ENCODE results near the gene RPL6. TPM values are rescaled to one million over a fixed set of nuclear protein-coding genes. Genes with fewer than 3 reads are reported as not detected.

The RPL6 gene
- total and polyA plus RNA-seq, 9 of the 15 experiments (the other 6 are each of a cell fraction or from before 2014, with no cell fraction given), result 1,519 to 3,103 (median 2,396) TPM

DNA sequence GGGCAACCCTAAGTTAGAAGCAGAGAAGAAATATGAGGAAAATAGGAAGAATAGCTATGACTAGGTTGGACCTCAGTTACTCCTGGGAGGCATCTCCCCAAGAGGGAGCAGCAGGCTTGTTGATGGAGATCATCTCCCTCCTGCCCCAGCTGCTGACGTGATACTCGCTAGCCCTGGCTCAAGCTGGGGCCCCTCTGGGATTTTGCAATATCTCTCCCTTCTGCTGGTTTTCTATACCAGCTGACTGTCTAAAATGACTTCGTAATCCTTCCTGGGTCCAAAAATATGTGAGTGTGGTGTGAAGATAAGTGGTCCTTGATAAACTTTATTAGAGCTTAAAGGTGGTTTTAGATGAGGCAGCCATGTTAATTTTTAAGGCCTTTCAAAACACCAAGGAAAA is 22.7 kb downstream of the RPL6 start (continued):
- TF ChIP-seq TRIM24 (IDR thresholded peaks at IDR 0.05) (peak; percentile 51 to 65; a peak in 3 of 4 replicates), ZNF449 (CRISPR knock-in tag; IDR thresholded peaks at IDR 0.05) (no peak), RAD21 (CRISPR knock-in tag; conservative IDR thresholded peaks at IDR 0.05 in 1 of 2, IDR thresholded peaks at IDR 0.05 in 1 of 2) (peak in 1 of 2 experiments; percentile 14; a peak in 1 of 4 replicates), CBFA2T2 (conservative IDR thresholded peaks at IDR 0.05) (peak; percentile 84), E2F5 (CRISPR knock-in tag; IDR thresholded peaks at IDR 0.05) (no peak), ZNF133 (CRISPR knock-in tag; IDR thresholded peaks at IDR 0.05) (no peak), ATF1 (CRISPR knock-in tag; IDR thresholded peaks at IDR 0.05) (no peak), ATF1 (tag; IDR thresholded peaks at IDR 0.05) (peak; percentile 38)
- TF ChIP-seq, protein P1, sequence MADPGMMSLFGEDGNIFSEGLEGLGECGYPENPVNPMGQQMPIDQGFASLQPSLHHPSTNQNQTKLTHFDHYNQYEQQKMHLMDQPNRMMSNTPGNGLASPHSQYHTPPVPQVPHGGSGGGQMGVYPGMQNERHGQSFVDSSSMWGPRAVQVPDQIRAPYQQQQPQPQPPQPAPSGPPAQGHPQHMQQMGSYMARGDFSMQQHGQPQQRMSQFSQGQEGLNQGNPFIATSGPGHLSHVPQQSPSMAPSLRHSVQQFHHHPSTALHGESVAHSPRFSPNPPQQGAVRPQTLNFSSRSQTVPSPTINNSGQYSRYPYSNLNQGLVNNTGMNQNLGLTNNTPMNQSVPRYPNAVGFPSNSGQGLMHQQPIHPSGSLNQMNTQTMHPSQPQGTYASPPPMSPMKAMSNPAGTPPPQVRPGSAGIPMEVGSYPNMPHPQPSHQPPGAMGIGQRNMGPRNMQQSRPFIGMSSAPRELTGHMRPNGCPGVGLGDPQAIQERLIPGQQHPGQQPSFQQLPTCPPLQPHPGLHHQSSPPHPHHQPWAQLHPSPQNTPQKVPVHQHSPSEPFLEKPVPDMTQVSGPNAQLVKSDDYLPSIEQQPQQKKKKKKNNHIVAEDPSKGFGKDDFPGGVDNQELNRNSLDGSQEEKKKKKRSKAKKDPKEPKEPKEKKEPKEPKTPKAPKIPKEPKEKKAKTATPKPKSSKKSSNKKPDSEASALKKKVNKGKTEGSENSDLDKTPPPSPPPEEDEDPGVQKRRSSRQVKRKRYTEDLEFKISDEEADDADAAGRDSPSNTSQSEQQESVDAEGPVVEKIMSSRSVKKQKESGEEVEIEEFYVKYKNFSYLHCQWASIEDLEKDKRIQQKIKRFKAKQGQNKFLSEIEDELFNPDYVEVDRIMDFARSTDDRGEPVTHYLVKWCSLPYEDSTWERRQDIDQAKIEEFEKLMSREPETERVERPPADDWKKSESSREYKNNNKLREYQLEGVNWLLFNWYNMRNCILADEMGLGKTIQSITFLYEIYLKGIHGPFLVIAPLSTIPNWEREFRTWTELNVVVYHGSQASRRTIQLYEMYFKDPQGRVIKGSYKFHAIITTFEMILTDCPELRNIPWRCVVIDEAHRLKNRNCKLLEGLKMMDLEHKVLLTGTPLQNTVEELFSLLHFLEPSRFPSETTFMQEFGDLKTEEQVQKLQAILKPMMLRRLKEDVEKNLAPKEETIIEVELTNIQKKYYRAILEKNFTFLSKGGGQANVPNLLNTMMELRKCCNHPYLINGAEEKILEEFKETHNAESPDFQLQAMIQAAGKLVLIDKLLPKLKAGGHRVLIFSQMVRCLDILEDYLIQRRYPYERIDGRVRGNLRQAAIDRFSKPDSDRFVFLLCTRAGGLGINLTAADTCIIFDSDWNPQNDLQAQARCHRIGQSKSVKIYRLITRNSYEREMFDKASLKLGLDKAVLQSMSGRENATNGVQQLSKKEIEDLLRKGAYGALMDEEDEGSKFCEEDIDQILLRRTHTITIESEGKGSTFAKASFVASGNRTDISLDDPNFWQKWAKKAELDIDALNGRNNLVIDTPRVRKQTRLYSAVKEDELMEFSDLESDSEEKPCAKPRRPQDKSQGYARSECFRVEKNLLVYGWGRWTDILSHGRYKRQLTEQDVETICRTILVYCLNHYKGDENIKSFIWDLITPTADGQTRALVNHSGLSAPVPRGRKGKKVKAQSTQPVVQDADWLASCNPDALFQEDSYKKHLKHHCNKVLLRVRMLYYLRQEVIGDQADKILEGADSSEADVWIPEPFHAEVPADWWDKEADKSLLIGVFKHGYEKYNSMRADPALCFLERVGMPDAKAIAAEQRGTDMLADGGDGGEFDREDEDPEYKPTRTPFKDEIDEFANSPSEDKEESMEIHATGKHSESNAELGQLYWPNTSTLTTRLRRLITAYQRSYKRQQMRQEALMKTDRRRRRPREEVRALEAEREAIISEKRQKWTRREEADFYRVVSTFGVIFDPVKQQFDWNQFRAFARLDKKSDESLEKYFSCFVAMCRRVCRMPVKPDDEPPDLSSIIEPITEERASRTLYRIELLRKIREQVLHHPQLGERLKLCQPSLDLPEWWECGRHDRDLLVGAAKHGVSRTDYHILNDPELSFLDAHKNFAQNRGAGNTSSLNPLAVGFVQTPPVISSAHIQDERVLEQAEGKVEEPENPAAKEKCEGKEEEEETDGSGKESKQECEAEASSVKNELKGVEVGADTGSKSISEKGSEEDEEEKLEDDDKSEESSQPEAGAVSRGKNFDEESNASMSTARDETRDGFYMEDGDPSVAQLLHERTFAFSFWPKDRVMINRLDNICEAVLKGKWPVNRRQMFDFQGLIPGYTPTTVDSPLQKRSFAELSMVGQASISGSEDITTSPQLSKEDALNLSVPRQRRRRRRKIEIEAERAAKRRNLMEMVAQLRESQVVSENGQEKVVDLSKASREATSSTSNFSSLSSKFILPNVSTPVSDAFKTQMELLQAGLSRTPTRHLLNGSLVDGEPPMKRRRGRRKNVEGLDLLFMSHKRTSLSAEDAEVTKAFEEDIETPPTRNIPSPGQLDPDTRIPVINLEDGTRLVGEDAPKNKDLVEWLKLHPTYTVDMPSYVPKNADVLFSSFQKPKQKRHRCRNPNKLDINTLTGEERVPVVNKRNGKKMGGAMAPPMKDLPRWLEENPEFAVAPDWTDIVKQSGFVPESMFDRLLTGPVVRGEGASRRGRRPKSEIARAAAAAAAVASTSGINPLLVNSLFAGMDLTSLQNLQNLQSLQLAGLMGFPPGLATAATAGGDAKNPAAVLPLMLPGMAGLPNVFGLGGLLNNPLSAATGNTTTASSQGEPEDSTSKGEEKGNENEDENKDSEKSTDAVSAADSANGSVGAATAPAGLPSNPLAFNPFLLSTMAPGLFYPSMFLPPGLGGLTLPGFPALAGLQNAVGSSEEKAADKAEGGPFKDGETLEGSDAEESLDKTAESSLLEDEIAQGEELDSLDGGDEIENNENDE (IDR thresholded peaks at IDR 0.05; ENCODE audit: low read depth, low read length), result no peak
- TF ChIP-seq, protein P2, sequence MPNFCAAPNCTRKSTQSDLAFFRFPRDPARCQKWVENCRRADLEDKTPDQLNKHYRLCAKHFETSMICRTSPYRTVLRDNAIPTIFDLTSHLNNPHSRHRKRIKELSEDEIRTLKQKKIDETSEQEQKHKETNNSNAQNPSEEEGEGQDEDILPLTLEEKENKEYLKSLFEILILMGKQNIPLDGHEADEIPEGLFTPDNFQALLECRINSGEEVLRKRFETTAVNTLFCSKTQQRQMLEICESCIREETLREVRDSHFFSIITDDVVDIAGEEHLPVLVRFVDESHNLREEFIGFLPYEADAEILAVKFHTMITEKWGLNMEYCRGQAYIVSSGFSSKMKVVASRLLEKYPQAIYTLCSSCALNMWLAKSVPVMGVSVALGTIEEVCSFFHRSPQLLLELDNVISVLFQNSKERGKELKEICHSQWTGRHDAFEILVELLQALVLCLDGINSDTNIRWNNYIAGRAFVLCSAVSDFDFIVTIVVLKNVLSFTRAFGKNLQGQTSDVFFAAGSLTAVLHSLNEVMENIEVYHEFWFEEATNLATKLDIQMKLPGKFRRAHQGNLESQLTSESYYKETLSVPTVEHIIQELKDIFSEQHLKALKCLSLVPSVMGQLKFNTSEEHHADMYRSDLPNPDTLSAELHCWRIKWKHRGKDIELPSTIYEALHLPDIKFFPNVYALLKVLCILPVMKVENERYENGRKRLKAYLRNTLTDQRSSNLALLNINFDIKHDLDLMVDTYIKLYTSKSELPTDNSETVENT (CRISPR knock-in tag; IDR thresholded peaks at IDR 0.05), result 0 out of 2 replicates have a peak, but pooled peaks have one; percentile 19

All from K562 (cell line).